Skeletal muscle satellite cell (primary cell): ENCODE measurements around the gene GRK5.
"Not testable (repeated sequence)": the region's sequence is repeated elsewhere in the genome, so short reads cannot be mapped to it uniquely, and the experiment has no call there.

Experiments used
- H3K27me3 ChIP-seq: 2 replicates; pipeline ENCODE4 v1.7.0; 2013; ENCODE audit warnings: low read length; ENCODE audit not compliant: control insufficient read depth, insufficient read depth
- H3K36me3 ChIP-seq: 2 replicates; pipeline ENCODE4 v1.7.0; 2013; ENCODE audit warnings: mild to moderate bottlenecking, control low read depth, low read length; ENCODE audit not compliant: insufficient read depth
- H3K4me1 ChIP-seq: 2 replicates; pipeline ENCODE4 v1.7.0; 2013; ENCODE audit warnings: low read length; ENCODE audit not compliant: control insufficient read depth, insufficient read depth
- H3K4me2 ChIP-seq: 2 replicates; pipeline ENCODE4 v1.7.0; 2013; ENCODE audit warnings: mild to moderate bottlenecking, low read length
- H3K4me3 ChIP-seq: 2 replicates; pipeline ENCODE4 v1.7.0; 2013; ENCODE audit warnings: low read length
- H3K9ac ChIP-seq: 2 replicates; pipeline ENCODE4 v1.7.0; 2013; ENCODE audit warnings: mild to moderate bottlenecking, low read depth, low read length, moderate library complexity
- H3K9me3 ChIP-seq: replicated peaks from 2 replicates; pipeline ENCODE4 v1.7.0; 2013; ENCODE audit warnings: mild to moderate bottlenecking, control low read depth, low read length

GRK5 gene

DNA sequence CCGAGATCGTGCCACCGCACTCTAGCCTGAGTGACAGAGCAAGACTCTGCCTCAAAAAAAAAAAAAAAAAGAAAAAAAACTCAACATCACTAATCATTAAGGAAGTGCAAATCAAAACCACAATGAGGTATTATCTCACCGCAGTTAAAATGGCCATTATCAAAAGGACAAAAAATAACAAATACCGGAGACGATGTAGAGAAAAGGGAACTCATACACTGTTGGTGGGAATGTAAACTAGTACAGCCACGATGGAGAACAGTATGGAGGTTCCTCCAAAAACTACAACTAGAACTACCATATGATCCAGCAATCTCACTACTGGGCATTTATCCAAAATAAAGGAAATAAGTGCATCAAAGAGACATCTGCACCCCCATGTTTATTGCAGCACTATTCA lies 24.3 kb downstream of the GRK5 start:
- Histone ChIP-seq H3K9ac (no peak overlapping the region), H3K4me1 (peaks cover 6% of the 10 kb centered on the region), H3K27me3 (peaks cover 9% of the 10 kb centered on the region), H3K4me3 (no peak overlapping the region), H3K4me2 (no peak overlapping the region), H3K36me3 (no peaks in the 10 kb centered on the region), H3K9me3 (no peaks in the 10 kb centered on the region)

- not testable (repeated sequence) for H3K4me2 ChIP-seq, H3K4me3 ChIP-seq, H3K36me3 ChIP-seq, H3K4me1 ChIP-seq, H3K27me3 ChIP-seq, H3K9me3 ChIP-seq, H3K9ac ChIP-seq
These were observed 25.1 kb downstream of the GRK5 start for GRCh38 chr10:119232439-119232838.

- H3K36me3 ChIP-seq, result no peaks in the 10 kb centered on the region
- H3K27me3 ChIP-seq, result peaks cover 9% of the 10 kb centered on the region
- H3K4me2 ChIP-seq, result no peak overlapping the region
- H3K9ac ChIP-seq, result no peak overlapping the region
- no peak overlapping the region for H3K4me3 ChIP-seq
- H3K4me1 ChIP-seq, result peaks cover 6% of the 10 kb centered on the region
- no peaks in the 10 kb centered on the region for H3K9me3 ChIP-seq
These were observed 25.9 kb downstream of the GRK5 start for GRCh38 chr10:119233123-119233820.

- Histone ChIP-seq H3K4me3 (no peak overlapping the region), H3K4me1 (peaks cover 6% of the 10 kb centered on the region), H3K4me2 (no peak overlapping the region), H3K9me3 (no peaks in the 10 kb centered on the region), H3K9ac (no peak overlapping the region), H3K36me3 (no peaks in the 10 kb centered on the region), H3K27me3 (peaks cover 7% of the 10 kb centered on the region)
These were observed 26.4 kb downstream of the GRK5 start for GRCh38 chr10:119233821-119234220.

DNA sequence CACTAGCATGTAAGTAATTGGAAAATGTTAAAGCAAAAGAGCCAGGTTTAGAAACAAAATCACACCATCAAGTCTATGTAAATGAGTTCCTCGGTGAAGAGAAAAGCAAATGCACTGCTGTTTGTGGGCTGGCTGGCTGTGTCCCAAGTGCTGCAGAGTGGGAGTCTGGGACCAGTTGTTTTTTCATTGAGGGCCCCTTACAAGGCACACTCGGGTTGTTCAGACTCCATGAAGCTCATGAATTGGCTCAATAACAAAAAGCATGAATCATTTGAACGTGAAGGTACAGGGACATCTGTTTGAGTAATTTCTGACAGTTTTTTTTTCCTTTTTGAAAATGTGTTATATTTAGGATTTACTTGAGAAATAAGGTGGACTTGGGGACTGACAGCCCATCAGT lies 28.0 kb downstream of the GRK5 start:
- Histone ChIP-seq H3K9me3 (no peaks in the 10 kb centered on the region), H3K4me1 (peaks cover 6% of the 10 kb centered on the region), H3K4me2 (no peak overlapping the region), H3K4me3 (no peak overlapping the region), H3K36me3 (no peaks in the 10 kb centered on the region), H3K27me3 (no peaks in the 10 kb centered on the region), H3K9ac (no peak overlapping the region)

GRCh38 chr10:119237722-119238436 lies 30.5 kb downstream of the GRK5 start:
- Histone ChIP-seq H3K36me3 (no peaks in the 10 kb centered on the region), H3K4me3 (no peak overlapping the region), H3K9me3 (no peaks in the 10 kb centered on the region), H3K4me2 (no peak overlapping the region), H3K4me1 (peaks cover 6% of the 10 kb centered on the region), H3K9ac (no peak overlapping the region), H3K27me3 (peaks cover 8% of the 10 kb centered on the region)

DNA sequence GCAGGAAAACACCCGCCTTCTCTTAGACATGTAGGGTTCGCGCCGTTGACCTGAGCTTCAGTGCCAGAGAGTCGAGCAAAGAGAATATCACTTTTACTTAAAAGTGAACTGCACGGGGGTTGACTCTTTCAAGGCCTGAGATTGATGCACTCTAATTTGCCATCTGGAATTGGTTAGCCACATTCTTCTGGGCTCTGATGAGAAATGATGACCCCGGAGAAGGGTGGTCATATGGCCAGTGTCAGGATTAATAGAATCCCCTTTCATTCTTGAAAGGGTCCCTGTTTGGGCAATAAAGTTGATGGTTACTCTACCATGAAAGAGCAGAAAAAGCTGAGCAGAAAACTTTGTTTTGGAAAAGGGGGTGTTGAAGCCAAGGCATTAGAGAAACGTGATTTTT lies 31.2 kb downstream of the GRK5 start:
- Histone ChIP-seq H3K27me3 (peaks cover 8% of the 10 kb centered on the region), H3K9ac (no peak overlapping the region), H3K4me1 (peaks cover 6% of the 10 kb centered on the region), H3K36me3 (no peaks in the 10 kb centered on the region), H3K9me3 (no peaks in the 10 kb centered on the region), H3K4me3 (no peak overlapping the region), H3K4me2 (no peak overlapping the region)

- not testable (repeated sequence) for H3K27me3 ChIP-seq, H3K9me3 ChIP-seq, H3K4me1 ChIP-seq, H3K9ac ChIP-seq, H3K4me2 ChIP-seq, H3K4me3 ChIP-seq, H3K36me3 ChIP-seq
These were observed 31.6 kb downstream of the GRK5 start for GRCh38 chr10:119239015-119239414.

DNA sequence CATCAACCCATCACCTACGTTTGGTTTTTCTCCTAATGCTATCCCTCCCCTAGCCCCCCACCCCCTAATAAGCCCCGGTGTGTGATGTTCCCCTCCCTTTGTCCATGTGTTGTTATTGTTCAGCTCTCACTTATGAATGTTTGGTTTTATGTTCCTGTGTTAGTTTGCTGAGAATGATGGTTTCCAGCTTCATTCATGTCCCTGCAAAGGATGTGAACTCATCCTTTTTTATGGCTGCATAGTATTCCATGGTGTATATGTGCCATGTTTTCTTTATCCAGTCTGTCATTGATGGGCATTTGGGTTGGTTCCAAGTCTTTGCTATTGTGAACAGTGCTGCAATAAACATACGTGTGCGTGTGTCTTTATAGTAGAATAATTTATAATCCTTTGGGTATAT lies 32.3 kb downstream of the GRK5 start:
- H3K4me2 ChIP-seq, H3K9me3 ChIP-seq, H3K4me3 ChIP-seq, H3K9ac ChIP-seq, H3K36me3 ChIP-seq, H3K27me3 ChIP-seq, H3K4me1 ChIP-seq: not testable (repeated sequence)

DNA sequence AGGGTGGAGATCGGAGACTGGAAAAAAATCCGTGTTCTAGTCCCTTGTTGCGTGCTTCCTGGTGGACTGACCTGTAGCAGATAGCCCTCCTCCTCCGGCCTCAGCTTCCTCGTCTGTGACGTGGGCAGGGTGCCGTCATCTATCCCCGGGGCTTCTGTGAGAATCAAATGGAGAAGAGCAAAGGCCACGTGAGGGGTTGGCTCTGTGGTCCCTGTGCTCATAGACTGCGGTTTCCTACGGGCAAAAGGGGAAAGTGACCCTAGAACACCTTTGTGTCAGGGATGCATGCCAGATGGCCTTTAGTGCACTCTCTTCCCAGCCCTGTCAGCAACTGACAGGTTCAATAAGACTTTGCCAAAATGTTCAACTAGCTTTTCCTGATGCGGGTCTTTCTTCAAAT lies 33.7 kb downstream of the GRK5 start:
- Histone ChIP-seq H3K27me3 (peaks cover 8% of the 10 kb centered on the region), H3K4me2 (no peak overlapping the region), H3K9ac (no peak overlapping the region), H3K4me1 (no peaks in the 10 kb centered on the region), H3K9me3 (no peaks in the 10 kb centered on the region), H3K4me3 (no peak overlapping the region), H3K36me3 (no peaks in the 10 kb centered on the region)

DNA sequence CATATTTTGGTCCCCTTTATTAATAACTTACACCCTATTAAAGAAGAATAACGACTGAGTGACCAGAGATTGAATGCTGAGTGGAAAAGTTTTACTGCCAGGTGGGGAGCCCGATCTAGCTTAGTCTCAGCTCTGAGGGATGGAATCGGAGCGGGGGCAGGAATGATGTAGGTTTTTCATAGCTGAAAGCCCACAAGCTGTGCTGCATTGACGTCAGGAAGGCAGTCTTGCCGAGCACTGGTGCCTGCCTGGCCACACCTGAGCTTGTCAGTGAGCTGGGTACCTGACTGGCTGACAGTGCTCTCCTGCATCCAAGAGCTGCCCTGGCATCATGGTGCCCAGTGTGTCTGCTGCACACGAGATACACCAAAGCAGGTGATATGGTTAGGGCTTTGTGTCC lies 34.8 kb downstream of the GRK5 start:
- Histone ChIP-seq H3K4me2 (no peak overlapping the region), H3K4me3 (no peak overlapping the region)

GRCh38 chr10:119243488-119243887 lies 36.1 kb downstream of the GRK5 start:
- H3K9ac ChIP-seq, result no peak overlapping the region
- no peaks in the 10 kb centered on the region for H3K9me3 ChIP-seq
- H3K4me1 ChIP-seq, result peaks cover 15% of the 10 kb centered on the region
- H3K27me3 ChIP-seq, result peaks cover 8% of the 10 kb centered on the region
- H3K4me3 ChIP-seq, result no peak overlapping the region
- no peak overlapping the region for H3K4me2 ChIP-seq
- no peaks in the 10 kb centered on the region for H3K36me3 ChIP-seq

More for the DNA sequence above, 34.8 kb downstream of the GRK5 start:
- H3K4me1 ChIP-seq, result peaks cover 9% of the 10 kb centered on the region
- peaks cover 8% of the 10 kb centered on the region for H3K27me3 ChIP-seq
- H3K9me3 ChIP-seq, result no peaks in the 10 kb centered on the region
- no peaks in the 10 kb centered on the region for H3K36me3 ChIP-seq
- H3K9ac ChIP-seq, result no peak overlapping the region
